Activated CD4-positive, alpha-beta T cell treated with anti-CD3 and anti-CD28 coated beads for 36 hours (primary cell): ENCODE data around the gene RFX7. TPM values are rescaled to one million over a fixed set of nuclear protein-coding genes. Genes with fewer than 3 reads are reported as not detected.

Source experiments
- ATAC-seq: fragments of 200-7000 bp; cut with Tn5 transposase; one replicate; pipeline ENCODE4 v1.10.0; 2021; ENCODE audit warnings: mild to moderate bottlenecking, moderate library complexity
- CTCF ChIA-PET: fragments of 350-600 bp; sonication (Branson Sonifier 250); formaldehyde crosslinking; loops from one replicate; lab custom pipeline; 2021; ENCODE audit warnings: antibody characterized with exemption; lab: Charles Lee
- POLR2A ChIA-PET: fragments of 350-600 bp; sonication (Branson Sonifier 250); formaldehyde crosslinking; loops from one replicate; lab custom pipeline; 2021; ENCODE audit warnings: antibody characterized with exemption, inconsistent platforms; lab: Charles Lee
- DNase-seq: peaks from one replicate; pipeline ENCODE4 v3.0.0-alpha.2; 2020
- H3K27ac Mint-ChIP-seq: one replicate; pipeline ENCODE4 v1.8.0; 2021; ENCODE audit warnings: mixed read lengths
- H3K27me3 Mint-ChIP-seq: one replicate; pipeline ENCODE4 v1.8.0; 2021; ENCODE audit warnings: mixed read lengths
- H3K36me3 Mint-ChIP-seq: one replicate; pipeline ENCODE4 v1.8.0; 2021; ENCODE audit warnings: low read depth, mixed read lengths
- H3K4me1 Mint-ChIP-seq: one replicate; pipeline ENCODE4 v1.8.0; 2021; ENCODE audit warnings: mixed read lengths
- H3K4me3 Mint-ChIP-seq: one replicate; pipeline ENCODE4 v1.8.0; 2021; ENCODE audit warnings: mild to moderate bottlenecking, moderate library complexity, mixed read lengths
- H3K9me3 Mint-ChIP-seq: one replicate; pipeline ENCODE4 v1.8.0; 2021; ENCODE audit warnings: low read depth, mixed read lengths
- intact Hi-C, 2 experiments: fragments of 100-400 bp; cut with DNase I in 1 of 2; cut with micrococcal nuclease in 1 of 2; formaldehyde crosslinking; loops; one replicate each; pipeline versions ENCODE4 v1.14.2 to v1.15.1; 2022 to 2024; cut with DNase I, micrococcal nuclease
- total RNA-seq, 2 experiments: library from RNA; stranded (reverse); gene quantifications; one replicate each; pipeline ENCODE4 v1.2.3, GENCODE V29; 2021

The RFX7 gene
- total RNA-seq, 2 experiments from 2014 or later: 24.0 to 31.4 TPM

- POLR2A ChIA-PET: no interaction called here
- Mint-ChIP-seq H3K4me1 (no peaks in the 10 kb centered on the region), H3K9me3 (no peaks in the 10 kb centered on the region), H3K4me3 (no peak overlapping the region), H3K27me3 (peaks cover 21% of the 10 kb centered on the region), H3K27ac (no peak overlapping the region), H3K36me3 (no peaks in the 10 kb centered on the region)
- DNase-seq (no peak), ATAC-seq (no peak)
- CTCF ChIA-PET: interaction anchor here (0.8 to 1.5 kb wide), 2 partner anchors 35 to 177 kb away, joined by 3 to 5 read pairs; no protein-coding TSS in a partner anchor
- intact Hi-C loops: no loop called here
Measured at GRCh38 chr15:56252386-56252785, 8.7 kb upstream of the RFX7 start.

- POLR2A ChIA-PET: no interaction called here
- no peak for ATAC-seq
Measured at GRCh38 chr15:56251315-56252095, 7.8 kb upstream of the RFX7 start.

GRCh38 chr15:56250626-56251025 is 6.9 kb upstream of the RFX7 start:
- no peak overlapping the region for H3K27ac Mint-ChIP-seq
- H3K4me3 Mint-ChIP-seq: no peak overlapping the region
- ATAC-seq (no peak), DNase-seq (no peak)
- H3K4me1 Mint-ChIP-seq: peaks cover 7% of the 10 kb centered on the region
- intact Hi-C loops: no loop called here
- CTCF ChIA-PET: interaction anchor here (0.6 to 1.1 kb wide), 5 partner anchors 21 to 1931 kb away, joined by 3 to 5 read pairs (median 3); no protein-coding TSS in a partner anchor
- no peaks in the 10 kb centered on the region for H3K9me3 Mint-ChIP-seq
- peaks cover 14% of the 10 kb centered on the region for H3K27me3 Mint-ChIP-seq
- POLR2A ChIA-PET: no interaction called here
- no peaks in the 10 kb centered on the region for H3K36me3 Mint-ChIP-seq

More at GRCh38 chr15:56251315-56252095, 7.8 kb upstream of the RFX7 start:
- intact Hi-C loops: no loop called here
- DNase-seq: no peak
- Mint-ChIP-seq H3K36me3 (no peaks in the 10 kb centered on the region), H3K27me3 (peaks cover 18% of the 10 kb centered on the region), H3K4me3 (no peak overlapping the region), H3K27ac (no peak overlapping the region), H3K9me3 (no peaks in the 10 kb centered on the region), H3K4me1 (no peaks in the 10 kb centered on the region)
- CTCF ChIA-PET: interaction anchor here (0.6 to 1.1 kb wide), 6 partner anchors 22 to 1930 kb away, joined by 3 to 4 read pairs (median 3); no protein-coding TSS in a partner anchor

- ATAC-seq (no peak), DNase-seq (peak; percentile 7)
- peaks cover 15% of the 10 kb centered on the region for H3K4me1 Mint-ChIP-seq
- no peak overlapping the region for H3K4me3 Mint-ChIP-seq
- H3K27ac Mint-ChIP-seq: no peak overlapping the region
- CTCF ChIA-PET: interaction anchor here (0.7 to 1.2 kb wide), 4 partner anchors 48 to 185 kb away, joined by 3 to 4 read pairs (median 3); no protein-coding TSS in a partner anchor
- H3K27me3 Mint-ChIP-seq: peaks cover 9% of the 10 kb centered on the region
- intact Hi-C loops: loop anchor here (5.0 to 10.0 kb wide), 5 partner anchors 113 to 1052 kb away; partner anchors contain the start of gene RSL24D1 (in 1 of the 2)
- no peaks in the 10 kb centered on the region for H3K36me3 Mint-ChIP-seq
- POLR2A ChIA-PET: no interaction called here
- no peaks in the 10 kb centered on the region for H3K9me3 Mint-ChIP-seq
Measured at GRCh38 chr15:56249092-56249491, 5.4 kb upstream of the RFX7 start.

GRCh38 chr15:56248311-56248992 is 4.8 kb upstream of the RFX7 start:
- Mint-ChIP-seq H3K27ac (no peak overlapping the region), H3K27me3 (peaks cover 3% of the 10 kb centered on the region), H3K4me1 (peaks cover 15% of the 10 kb centered on the region), H3K36me3 (no peaks in the 10 kb centered on the region), H3K4me3 (no peak overlapping the region), H3K9me3 (no peaks in the 10 kb centered on the region)
- intact Hi-C loops: loop anchor here (5.0 to 10.0 kb wide), 5 partner anchors 114 to 1051 kb away; partner anchors contain the start of gene RSL24D1 (in 1 of the 2)
- no peak for DNase-seq
- CTCF ChIA-PET: interaction anchor here (0.8 to 1.2 kb wide), 3 partner anchors 47 to 181 kb away, joined by 3 to 4 read pairs (median 3); no protein-coding TSS in a partner anchor
- ATAC-seq: no peak
- POLR2A ChIA-PET: no interaction called here

GRCh38 chr15:56247266-56247665 is 3.6 kb upstream of the RFX7 start:
- DNase-seq (no peak), ATAC-seq (no peak)
- Mint-ChIP-seq H3K36me3 (no peaks in the 10 kb centered on the region), H3K27ac (no peak overlapping the region), H3K4me3 (no peak overlapping the region), H3K27me3 (no peaks in the 10 kb centered on the region), H3K9me3 (no peaks in the 10 kb centered on the region), H3K4me1 (peaks cover 15% of the 10 kb centered on the region)
- intact Hi-C loops: loop anchor here (2.0 to 10.0 kb wide), 6 partner anchors 115 to 1460 kb away; partner anchors contain the start of genes POLR2M (in 1 of the 2) and RSL24D1 (in 1 of the 2)
- ChIA-PET POLR2A (no interaction called here), CTCF (interaction anchor here (0.7 kb wide), 1 partner anchor 134 kb away, joined by 3 read pairs; no protein-coding TSS in a partner anchor)

- Mint-ChIP-seq H3K9me3 (no peaks in the 10 kb centered on the region), H3K27me3 (no peaks in the 10 kb centered on the region), H3K27ac (peak overlapping the region; percentile 96), H3K4me1 (peaks cover 20% of the 10 kb centered on the region), H3K36me3 (no peaks in the 10 kb centered on the region), H3K4me3 (peak overlapping the region; percentile 80)
- POLR2A ChIA-PET: no interaction called here
- intact Hi-C loops: loop anchor here (1.0 to 10.0 kb wide), 12 partner anchors 116 to 1461 kb away; partner anchors contain the start of genes NEDD4 (in 1 of the 2), POLR2M (in 1 of the 2), RSL24D1 (in 1 of the 2) and TEX9 (in 1 of the 2)
- peak; percentile 66 for ATAC-seq
- peak; percentile 94 for DNase-seq
- CTCF ChIA-PET: interaction anchor here (0.6 to 2.8 kb wide), 16 partner anchors 10 to 331 kb away, joined by 3 to 8 read pairs (median 4); no protein-coding TSS in a partner anchor
Measured at GRCh38 chr15:56245871-56246814, 2.5 kb upstream of the RFX7 start.

GRCh38 chr15:56244811-56245576 is 1.3 kb upstream of the RFX7 start:
- CTCF ChIA-PET: interaction anchor here (0.6 to 2.8 kb wide), 17 partner anchors 11 to 330 kb away, joined by 3 to 8 read pairs (median 4); no protein-coding TSS in a partner anchor
- H3K4me3 Mint-ChIP-seq: peak overlapping the region; percentile 80
- peak; percentile 10 for ATAC-seq
- peaks cover 2% of the 10 kb centered on the region for H3K36me3 Mint-ChIP-seq
- peak; percentile 80 for DNase-seq
- no peaks in the 10 kb centered on the region for H3K27me3 Mint-ChIP-seq
- POLR2A ChIA-PET: interaction anchor here (0.6 to 1.0 kb wide), 2 partner anchors 207 to 1286 kb away, joined by 3 read pairs; no protein-coding TSS in a partner anchor
- peaks cover 25% of the 10 kb centered on the region for H3K4me1 Mint-ChIP-seq
- peak overlapping the region; percentile 96 for H3K27ac Mint-ChIP-seq
- H3K9me3 Mint-ChIP-seq: no peaks in the 10 kb centered on the region
- intact Hi-C loops: loop anchor here (1.0 to 10.0 kb wide), 10 partner anchors 38 to 1048 kb away; partner anchors contain the start of genes NEDD4 (in 1 of the 2), RSL24D1 (in 1 of the 2), TEX9 (in 1 of the 2) and ZNF280D (in 1 of the 2)

- POLR2A ChIA-PET: interaction anchor here (0.6 to 1.0 kb wide), 3 partner anchors 169 to 1286 kb away, joined by 3 read pairs; no protein-coding TSS in a partner anchor
- intact Hi-C loops: loop anchor here (2.0 to 10.0 kb wide), 6 partner anchors 37 to 641 kb away; partner anchors contain the start of genes NEDD4 (in 1 of the 2) and ZNF280D (in 1 of the 2)
- peak; percentile 35 for ATAC-seq
- Mint-ChIP-seq H3K4me3 (peak overlapping the region; percentile 80), H3K27ac (peak overlapping the region; percentile 96), H3K9me3 (peaks cover 1% of the 10 kb centered on the region), H3K27me3 (no peaks in the 10 kb centered on the region), H3K36me3 (peaks cover 5% of the 10 kb centered on the region), H3K4me1 (peaks cover 30% of the 10 kb centered on the region)
- DNase-seq: peak; percentile 60
- CTCF ChIA-PET: interaction anchor here (0.6 to 2.8 kb wide), 7 partner anchors 16 to 1050 kb away, joined by 3 to 8 read pairs (median 4); no protein-coding TSS in a partner anchor
Measured at GRCh38 chr15:56244038-56244810, 545 bp upstream of the RFX7 start.
